ENCODE results near the gene HELZ2. TPM values are rescaled to one million over a fixed set of nuclear protein-coding genes. Genes with fewer than 3 reads are reported as not detected.

The HELZ2 gene
- total RNA-seq, 1 experiment from 2014 or later: 27.9 TPM

DNA sequence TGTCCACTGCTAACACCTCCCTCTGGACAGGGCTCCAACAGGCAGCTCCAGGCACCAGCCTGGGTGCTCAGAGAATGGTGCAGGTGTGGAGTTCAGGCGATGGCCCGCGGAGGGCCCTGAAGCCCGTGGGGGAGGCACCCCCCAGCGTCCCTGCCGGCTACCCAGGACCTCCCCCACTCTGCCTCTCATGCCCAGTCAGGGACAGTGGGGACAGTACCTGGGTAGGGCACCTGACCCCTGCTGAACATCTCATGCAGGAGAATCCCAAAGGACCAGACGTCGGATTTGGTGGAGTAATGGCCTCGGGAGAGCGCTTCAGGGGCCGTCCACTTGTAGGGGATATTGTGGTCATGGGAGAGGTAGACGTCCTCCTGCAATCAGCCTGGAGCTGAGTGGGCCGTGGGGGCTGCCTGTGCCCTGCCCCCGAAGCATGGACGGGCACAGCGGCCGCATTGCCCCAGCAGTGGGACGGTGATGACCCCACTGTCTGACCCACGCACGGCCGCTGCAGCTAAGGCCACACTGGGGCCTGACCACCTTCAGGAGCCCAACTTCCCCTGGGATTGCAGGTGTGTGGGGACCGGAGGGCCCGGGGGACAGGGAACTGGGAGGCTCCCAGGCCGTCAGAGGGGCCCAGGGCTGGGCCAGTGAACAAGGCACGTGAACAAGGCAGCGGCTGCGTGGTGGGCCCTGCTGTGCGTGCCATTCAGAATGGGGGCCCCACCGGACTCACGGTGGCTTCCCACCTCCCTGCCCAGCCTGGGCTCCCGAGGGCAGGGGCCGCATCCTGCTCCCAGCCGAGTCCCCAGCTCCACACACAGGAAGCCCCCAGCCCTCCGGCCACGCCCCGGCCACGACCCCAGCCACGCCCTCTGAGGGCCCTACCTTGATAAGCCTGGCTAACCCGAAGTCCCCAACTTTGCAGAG, 43.9 kb downstream of the HELZ2 start:
- Mint-ChIP-seq H3K4me1 (peaks cover 0 to under 1% of the 10 kb centered on the region in 2 experiments; a peak in 2 of 4 replicates), H3K4me3 (no peak overlapping the region), H3K9me3 (no peaks in the 10 kb centered on the region), H3K27me3 (ENCODE audit: low read depth) (peaks cover 3% of the 10 kb centered on the region), H3K36me3 (ENCODE audit: insufficient read depth in 1 of 3, low read depth in 3 of 3) (no peaks in the 10 kb centered on the region), H3K27ac (no peak overlapping the region)
- H2AFZ ChIP-seq (ENCODE audit: low read length): no peak overlapping the region
- no peaks in the 10 kb centered on the region for H3K79me2 ChIP-seq (ENCODE audit: insufficient read depth, low read length)
- no peak overlapping the region for H4K8ac ChIP-seq (replicated peaks; ENCODE audit: insufficient read length, low read depth, low read length)
- H3K27ac ChIP-seq (ENCODE audit: insufficient read length, low read depth, low read length): no peak overlapping the region
- no peak overlapping the region for H2BK20ac ChIP-seq (ENCODE audit: low read depth, low read length, poor library complexity, severe bottlenecking)
- no peak overlapping the region for H3K18ac ChIP-seq (ENCODE audit: insufficient read length, low read depth, low read length)
- no peak overlapping the region for H3K56ac ChIP-seq (ENCODE audit: insufficient read length, low read depth, low read length)
- H3K14ac ChIP-seq (ENCODE audit: insufficient read depth, low read length): no peak overlapping the region
- no CpG with 5 or more reads among the region's 39 CpGs for WGBS (ENCODE audit: extremely low coverage, insufficient read length, low lambda C conversion rate)
- no peak overlapping the region for H2AK5ac ChIP-seq (ENCODE audit: insufficient read length, low read length)
- no peak overlapping the region for H2BK12ac ChIP-seq (ENCODE audit: insufficient read length, low read depth, low read length)
- H3T11ph ChIP-seq (ENCODE audit: low read length): no peak overlapping the region
- no peak overlapping the region for H3K4ac ChIP-seq (ENCODE audit: low read depth, low read length)
- DNase-seq: no peak
- H3K79me1 ChIP-seq (ENCODE audit: insufficient read depth, low read depth, low read length, poor library complexity, severe bottlenecking): no peaks in the 10 kb centered on the region
- H4K20me1 ChIP-seq (ENCODE audit: control insufficient read depth, insufficient read depth, insufficient read length): peaks cover 5% of the 10 kb centered on the region
- no peak overlapping the region for H3K4me2 ChIP-seq (ENCODE audit: insufficient read depth, insufficient read length, low read length)
- no peaks in the 10 kb centered on the region for H3K27me3 ChIP-seq (ENCODE audit: insufficient read depth, low read length)
- no peaks in the 10 kb centered on the region for H3K4me1 ChIP-seq (ENCODE audit: insufficient read depth, low read length)
- H3K9me3 ChIP-seq (ENCODE audit: control insufficient read depth, low read depth, low read length): no peaks in the 10 kb centered on the region
- H4K91ac ChIP-seq (ENCODE audit: insufficient read length, low read depth, low read length): no peak overlapping the region
- H2BK120ac ChIP-seq (ENCODE audit: low read depth, low read length, poor library complexity, severe bottlenecking): no peak overlapping the region
- H2BK15ac ChIP-seq (ENCODE audit: low read depth, low read length): no peak overlapping the region
- no peak overlapping the region for H4K5ac ChIP-seq (ENCODE audit: insufficient read length, low read depth, low read length)
- no peak overlapping the region for H3K23ac ChIP-seq (ENCODE audit: insufficient read length, low read depth, low read length)
- H3K9ac ChIP-seq (ENCODE audit: extremely low read depth, insufficient read length, low read length): no peak overlapping the region
- TF ChIP-seq, protein P1, sequence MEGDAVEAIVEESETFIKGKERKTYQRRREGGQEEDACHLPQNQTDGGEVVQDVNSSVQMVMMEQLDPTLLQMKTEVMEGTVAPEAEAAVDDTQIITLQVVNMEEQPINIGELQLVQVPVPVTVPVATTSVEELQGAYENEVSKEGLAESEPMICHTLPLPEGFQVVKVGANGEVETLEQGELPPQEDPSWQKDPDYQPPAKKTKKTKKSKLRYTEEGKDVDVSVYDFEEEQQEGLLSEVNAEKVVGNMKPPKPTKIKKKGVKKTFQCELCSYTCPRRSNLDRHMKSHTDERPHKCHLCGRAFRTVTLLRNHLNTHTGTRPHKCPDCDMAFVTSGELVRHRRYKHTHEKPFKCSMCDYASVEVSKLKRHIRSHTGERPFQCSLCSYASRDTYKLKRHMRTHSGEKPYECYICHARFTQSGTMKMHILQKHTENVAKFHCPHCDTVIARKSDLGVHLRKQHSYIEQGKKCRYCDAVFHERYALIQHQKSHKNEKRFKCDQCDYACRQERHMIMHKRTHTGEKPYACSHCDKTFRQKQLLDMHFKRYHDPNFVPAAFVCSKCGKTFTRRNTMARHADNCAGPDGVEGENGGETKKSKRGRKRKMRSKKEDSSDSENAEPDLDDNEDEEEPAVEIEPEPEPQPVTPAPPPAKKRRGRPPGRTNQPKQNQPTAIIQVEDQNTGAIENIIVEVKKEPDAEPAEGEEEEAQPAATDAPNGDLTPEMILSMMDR (conservative IDR thresholded peaks at IDR 0.05): no peak
- no peak overlapping the region for H2BK5ac ChIP-seq (ENCODE audit: insufficient read length, low read length)
- no peaks in the 10 kb centered on the region for H3K23me2 ChIP-seq (ENCODE audit: insufficient read length, low read depth, low read length, poor library complexity, severe bottlenecking)
